Pons (tissue), 1 donor: Measurements from ENCODE around the gene TAC3.
"Not testable (repeated sequence)": the region's sequence is repeated elsewhere in the genome, so short reads cannot be mapped to it uniquely, and the experiment has no call there.

Source experiments
- DNase-seq: peaks from one replicate; pipeline ENCODE4 v3.0.0-alpha.2; 2016; ENCODE audit warnings: low spot score

Gene TAC3

DNA sequence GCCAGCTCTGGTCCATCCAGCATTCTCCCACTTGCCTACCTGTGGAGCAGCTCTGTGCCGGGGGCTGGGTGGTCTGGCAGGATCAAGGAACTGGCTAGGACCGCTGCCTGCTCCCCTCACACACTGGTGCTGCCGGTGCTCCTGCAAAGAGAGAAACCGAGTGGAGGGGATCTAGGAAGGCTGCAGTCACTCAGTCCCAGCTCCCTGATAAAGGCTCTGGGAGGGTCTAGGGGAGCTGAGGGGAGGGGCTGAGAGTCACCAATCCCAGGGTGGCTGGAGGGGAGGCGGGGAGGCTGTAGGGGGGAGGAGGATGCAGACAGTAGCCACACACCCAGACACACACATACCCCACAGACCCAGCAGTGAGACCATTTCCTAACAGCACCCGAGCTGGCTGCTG lies at the start of gene TAC3:
Gene TAC3, minus strand, starts transcription at position 182 of the 400 bp plus-strand sequence. CDS start 732 bp downstream, outside the sequence.
- DNase-seq = no peak

DNA sequence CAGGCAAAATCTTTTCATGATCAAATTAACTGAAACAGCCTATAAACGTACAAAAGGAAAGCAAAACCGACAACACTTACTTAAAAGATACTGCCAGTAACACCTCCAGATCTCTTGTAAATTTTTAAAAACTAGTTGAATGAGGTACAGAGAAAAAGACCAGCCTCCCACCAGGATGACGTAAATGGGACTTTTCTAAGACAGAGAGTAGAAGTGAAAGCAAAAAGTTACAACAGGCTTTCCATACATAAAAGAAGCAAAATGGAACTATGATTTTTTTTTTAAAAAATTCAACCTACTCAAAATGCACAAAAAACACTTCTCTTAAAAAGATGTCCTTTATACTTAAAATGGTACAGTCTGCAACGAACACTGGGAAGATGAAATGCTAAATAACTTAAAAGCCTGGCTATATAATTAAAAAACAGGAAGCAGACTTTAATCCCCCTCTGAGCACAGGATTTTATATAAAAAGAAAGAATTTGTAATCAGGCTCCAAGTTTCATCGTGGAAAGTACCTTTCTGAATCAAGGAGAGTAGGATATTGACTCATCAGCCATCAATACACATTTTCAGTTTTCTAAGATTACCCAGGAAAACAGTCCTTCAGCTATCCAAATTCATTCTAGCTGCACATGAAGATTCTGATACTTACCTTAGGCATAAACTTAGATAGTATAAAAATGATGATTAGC lies 47.8 kb upstream of the TAC3 start:
- no peak for DNase-seq

DNA sequence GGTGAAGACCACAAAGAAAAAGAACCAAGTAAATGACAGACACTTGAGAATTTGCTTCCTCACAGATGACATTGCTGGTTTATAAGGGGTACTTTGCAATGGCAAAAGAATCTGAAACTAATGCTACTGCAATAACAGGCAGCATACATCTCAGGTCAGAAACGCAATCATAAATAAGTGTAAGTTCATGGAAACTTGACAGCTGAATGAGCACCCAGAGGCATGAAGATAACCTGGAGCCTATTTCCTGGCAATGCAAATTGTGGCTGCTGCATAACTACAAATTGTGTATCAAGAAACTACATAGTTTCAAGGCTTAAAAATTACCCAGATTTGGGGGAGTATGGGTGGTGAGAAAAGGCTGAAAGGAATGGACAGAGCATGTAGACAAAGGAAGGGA lies 42.1 kb upstream of the TAC3 start:
- no peak for DNase-seq

GRCh38 chr12:57057067-57057751 lies 40.9 kb upstream of the TAC3 start:
- no peak for DNase-seq

- DNase-seq = no peak
Measured at GRCh38 chr12:57055824-57056223, 39.5 kb upstream of the TAC3 start.

DNA sequence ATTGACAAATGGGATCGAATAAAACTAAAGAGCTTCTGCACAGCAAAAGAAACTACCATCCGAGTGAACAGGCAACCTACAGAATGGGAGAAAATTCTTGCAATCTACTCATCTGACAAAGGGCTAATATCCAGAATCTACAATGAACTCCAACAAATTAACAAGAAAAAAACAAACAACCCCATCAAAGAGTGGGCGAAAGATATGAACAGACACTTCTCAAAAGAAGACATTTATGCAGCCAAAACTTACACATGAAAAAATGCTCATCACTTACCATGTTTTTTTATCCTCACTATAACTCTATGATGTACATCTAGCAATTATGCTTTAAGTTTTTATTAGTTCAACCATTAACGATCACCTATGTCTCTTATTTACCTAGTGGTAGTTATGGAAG lies 37.6 kb upstream of the TAC3 start:
- not testable (repeated sequence) for DNase-seq

DNA sequence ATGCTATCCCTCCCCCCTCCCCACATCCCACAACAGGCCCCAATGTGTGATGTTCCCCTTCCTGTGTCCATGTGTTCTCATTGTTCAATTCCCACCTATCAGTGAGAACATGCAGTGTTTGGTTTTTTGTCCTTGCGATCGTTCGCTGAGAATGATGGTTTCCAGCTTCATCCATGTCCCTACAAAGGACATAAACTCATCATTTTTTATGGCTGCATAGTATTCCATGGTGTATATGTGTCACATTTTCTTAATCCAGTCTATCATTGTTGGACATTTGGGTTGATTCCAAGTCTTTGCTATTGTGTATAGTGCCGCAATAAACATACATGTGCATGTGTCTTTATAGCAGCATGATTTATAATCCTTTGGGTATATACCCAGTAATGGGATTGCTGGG lies 36.8 kb upstream of the TAC3 start:
- DNase-seq = not testable (repeated sequence)

GRCh38 chr12:57051011-57051410 lies 34.7 kb upstream of the TAC3 start:
- DNase-seq = no peak

- no peak for DNase-seq
Measured at GRCh38 chr12:57049890-57050289, 33.6 kb upstream of the TAC3 start, which contains the start of gene MYO1A. TSS of gene MYO1A (minus strand) at chr12:57050129. CDS start at chr12:57048323, 1,806 bp downstream.

- no peak for DNase-seq
Measured at GRCh38 chr12:57049119-57049446, 32.8 kb upstream of the TAC3 start.

DNA sequence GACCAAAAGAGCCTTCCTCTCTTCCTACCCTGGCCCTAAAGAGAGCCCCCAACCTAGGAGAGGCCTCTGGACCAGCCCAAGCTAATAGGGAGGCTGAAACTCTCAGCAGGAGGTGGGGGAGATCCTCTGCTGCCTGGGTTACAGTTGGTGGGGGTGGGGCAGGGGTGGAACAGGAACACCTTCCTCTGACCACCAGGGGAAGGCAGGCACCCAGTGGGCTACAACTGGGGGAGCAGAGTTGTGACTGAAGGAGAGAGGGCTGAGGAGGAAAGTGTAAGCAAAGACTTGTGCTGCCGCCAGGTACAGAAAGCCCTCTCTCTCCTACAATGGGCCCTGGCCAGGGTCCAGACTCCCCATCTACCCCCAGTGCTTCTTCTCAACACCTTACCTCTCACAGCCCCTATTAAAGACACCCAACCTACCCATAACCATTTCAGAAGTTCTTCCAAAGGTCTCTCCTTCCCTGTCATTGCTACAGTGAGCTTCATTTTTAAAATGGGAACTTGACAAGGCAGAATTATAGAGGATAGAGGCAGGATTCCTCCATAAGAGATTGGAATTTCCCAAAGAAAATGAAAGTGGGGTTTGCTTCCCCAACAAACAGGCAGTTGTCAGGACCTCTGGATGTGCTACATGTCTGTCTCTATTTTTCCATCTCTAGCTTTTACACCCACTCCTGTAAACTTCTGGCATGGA lies 32.2 kb upstream of the TAC3 start:
- DNase-seq = no peak

DNA sequence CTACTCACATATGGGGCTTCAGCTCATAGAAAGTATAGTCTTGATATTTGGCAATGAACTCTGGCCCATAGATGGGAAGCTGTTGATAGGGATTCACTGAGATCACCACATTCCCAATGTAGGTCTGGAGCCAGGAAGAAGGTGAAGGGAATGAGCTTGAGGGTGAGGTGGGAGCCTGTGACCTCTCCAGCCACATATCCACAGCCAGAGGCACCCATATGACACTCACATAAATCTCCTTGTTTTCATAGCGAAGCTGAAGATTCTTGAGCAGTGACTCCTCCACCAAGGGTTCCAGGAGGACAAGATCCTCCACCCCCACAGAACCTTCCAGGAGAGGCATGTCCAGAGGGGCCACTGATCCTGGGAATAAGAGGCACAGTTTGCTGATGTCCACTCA lies 31.7 kb upstream of the TAC3 start:
- DNase-seq = no peak

GRCh38 chr12:57046947-57047890 lies 30.9 kb upstream of the TAC3 start:
- DNase-seq = peak; percentile 56

DNA sequence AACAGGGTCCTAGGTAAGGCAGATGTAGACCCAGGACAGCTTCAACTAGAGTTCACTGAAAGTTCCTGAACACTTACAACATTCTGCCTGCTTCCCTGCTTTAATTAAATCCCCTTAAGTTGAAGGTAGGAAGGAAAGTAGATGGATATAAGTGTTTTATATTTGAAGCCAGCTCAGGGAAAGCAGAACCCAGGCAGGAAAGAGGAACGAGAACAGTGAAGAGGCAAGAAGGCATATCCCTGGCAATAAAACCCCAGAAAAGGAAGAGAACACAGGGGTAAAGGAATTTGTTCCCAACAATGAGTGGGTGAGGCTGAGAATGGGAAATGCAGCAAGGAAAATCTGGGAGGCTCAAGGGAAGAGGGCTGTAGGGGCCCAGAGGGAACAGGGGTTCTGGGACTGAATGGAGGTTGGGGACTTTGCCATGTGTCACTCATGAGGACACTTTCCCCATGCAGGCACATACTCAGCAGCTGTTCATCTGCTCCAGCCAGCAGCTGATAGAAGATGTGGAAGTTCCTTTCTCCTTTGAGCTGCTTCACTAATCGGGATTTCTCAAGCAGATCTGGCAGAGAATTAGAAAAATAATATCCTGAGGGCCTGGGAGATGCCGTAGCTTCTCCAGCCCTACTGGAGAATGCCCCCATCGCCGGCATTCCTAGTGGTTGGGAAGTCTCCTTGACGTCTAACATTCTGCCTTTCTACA lies 29.9 kb upstream of the TAC3 start:
- DNase-seq = peak; percentile 53

DNA sequence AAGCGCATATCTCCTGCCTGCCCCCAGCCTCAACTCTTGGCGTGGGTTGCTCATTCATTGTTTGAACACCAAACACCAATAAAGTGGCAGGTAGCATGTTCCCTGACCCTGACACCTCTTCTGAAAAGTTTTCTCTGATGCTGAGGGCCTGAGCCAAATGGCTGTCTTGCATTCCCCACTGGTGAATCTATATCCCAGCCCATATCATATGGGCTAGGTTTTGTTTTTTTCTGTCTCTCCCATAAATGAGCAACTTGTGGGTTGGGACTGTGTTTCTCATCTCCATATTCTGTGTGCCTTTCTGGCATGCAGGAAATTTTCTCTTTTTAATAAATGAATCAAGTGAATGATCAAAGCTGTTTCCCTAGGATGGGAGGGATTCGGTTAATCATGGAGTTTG lies 28.6 kb upstream of the TAC3 start:
- no peak for DNase-seq

DNA sequence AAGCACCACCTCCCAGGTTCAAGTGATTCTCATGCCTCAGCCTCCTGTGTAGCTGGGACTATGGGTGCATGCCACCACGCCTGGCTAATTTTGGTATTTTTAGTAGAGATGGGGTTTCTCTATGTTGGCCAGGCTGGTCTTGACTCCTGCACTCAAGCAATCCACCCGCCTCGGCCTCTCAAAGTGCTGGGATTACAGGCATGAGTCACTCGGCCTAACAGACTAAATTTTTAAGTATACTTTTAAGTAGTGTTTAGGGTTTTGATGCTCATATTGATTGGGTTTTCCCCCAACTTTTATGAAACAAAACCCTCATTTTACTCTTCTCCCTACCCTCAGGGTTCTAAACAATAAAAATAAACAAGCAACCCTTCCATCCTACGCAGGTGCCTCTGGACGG lies 28.1 kb upstream of the TAC3 start:
- DNase-seq = no peak

GRCh38 chr12:57042695-57043094 lies 26.4 kb upstream of the TAC3 start:
- DNase-seq = no peak

- no peak for DNase-seq
Measured at GRCh38 chr12:57040750-57041149, 24.4 kb upstream of the TAC3 start.

DNA sequence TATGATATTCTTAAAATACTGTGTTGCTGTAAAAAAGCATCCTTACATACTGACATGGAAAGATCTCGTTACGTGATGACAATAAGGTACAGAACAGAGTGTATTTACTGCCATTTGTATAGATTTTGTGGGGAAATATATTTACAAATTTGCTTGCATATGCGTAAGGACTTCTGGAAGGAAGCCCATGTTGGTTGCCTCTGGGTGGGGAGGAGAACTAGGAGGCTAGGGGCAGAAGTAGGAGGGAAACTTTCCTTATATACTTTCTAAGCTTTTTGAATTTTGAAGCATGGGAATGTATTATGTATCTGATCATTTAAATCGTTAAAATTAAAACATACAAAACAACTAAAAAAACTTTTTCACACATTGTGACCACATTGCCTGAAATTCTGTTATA lies 23.9 kb upstream of the TAC3 start:
- DNase-seq = no peak

DNA sequence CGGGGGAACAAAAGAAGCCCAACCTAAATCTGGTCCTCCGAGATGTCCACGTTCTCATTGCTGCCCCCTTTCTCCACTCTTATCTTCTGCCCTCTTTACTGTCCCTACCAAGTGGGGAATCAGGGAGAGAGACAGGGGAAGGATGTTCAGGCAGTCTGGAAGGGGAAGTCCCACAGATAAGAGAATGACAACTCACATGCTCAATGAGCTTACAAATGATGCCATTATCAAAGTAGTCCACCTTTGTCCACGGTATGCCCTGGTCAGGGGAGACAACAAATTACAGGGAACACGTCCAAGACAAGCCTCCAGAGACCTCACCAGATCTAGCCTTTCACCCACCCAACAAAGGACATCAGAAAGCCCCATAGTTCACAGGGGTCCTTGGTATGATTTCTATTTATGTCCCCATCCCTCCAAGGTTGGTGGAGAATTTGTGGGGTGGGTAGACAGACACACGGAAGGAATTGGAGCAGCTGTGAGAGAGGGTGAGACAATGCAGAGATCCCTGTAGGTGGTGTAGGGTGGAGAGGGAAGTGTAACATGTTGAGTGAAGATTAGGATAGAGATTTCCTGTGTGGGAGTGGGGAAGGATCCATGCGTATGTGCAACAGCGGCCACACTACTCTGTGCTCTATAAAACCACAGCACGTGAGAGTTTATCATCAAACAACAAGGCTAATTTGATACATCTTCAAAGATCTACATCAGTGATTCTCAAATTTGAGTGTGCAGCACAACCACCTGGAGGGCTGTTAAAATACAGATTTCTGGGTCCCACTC lies 22.9 kb upstream of the TAC3 start:
- no peak for DNase-seq

DNA sequence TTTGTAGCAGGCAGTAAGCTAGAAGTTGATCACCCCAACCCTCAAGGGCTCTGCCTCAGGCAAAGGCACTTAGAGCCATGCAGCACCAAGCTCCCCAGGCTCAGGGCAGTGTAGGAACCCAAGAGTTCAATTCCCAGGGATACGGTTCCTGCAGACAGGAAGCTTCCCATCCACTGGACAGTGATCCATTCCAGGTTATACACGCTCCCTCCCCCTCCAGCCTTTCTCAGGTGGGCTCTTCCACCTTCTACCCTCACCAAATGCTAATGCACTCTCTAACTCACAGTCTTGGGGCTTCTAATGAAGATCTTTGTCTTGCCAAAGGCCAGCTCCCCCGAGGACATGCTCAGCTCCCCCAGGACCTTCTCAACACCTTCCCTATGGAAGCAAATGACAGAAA lies 20.9 kb upstream of the TAC3 start:
- DNase-seq = no peak
